Transverse colon (tissue), 4 donors: ENCODE measurements around the gene NT5C2. TPM values are rescaled to one million over a fixed set of nuclear protein-coding genes. Genes with fewer than 3 reads are reported as not detected.

Source experiments
- DNase-seq: peaks from one replicate; pipeline ENCODE4 v3.0.0-alpha.2; 2019
- H3K27ac ChIP-seq, 4 donors: fragments of 200-600 bp; sonication (generic); 2 replicates each; pipeline ENCODE4 v1.5.1; 2016 to 2018; ENCODE audit warnings: inconsistent platforms in 4 of 4
- H3K27me3 ChIP-seq: fragments of 200-600 bp; sonication (generic); 2 replicates; pipeline ENCODE4 v1.5.1; 2017; ENCODE audit warnings: inconsistent platforms
- H3K36me3 ChIP-seq, 4 donors: fragments of 200-600 bp; sonication (generic); 2 replicates each; pipeline ENCODE4 v1.5.1; 2017 to 2019; ENCODE audit warnings: inconsistent platforms in 4 of 4
- H3K4me1 ChIP-seq, 4 donors: fragments of 200-600 bp; sonication (generic); 2 replicates each; pipeline ENCODE4 v1.5.1; 2017 to 2020; ENCODE audit warnings: inconsistent platforms in 4 of 4
- H3K4me3 ChIP-seq, 4 donors: fragments of 200-600 bp; sonication (generic); 1 replicate in 1 of 4; 2 replicates in 3 of 4; pipeline versions ENCODE4 v1.5.1 to v1.6.1; 2017 to 2019; ENCODE audit warnings: inconsistent platforms in 4 of 4
- H3K9me3 ChIP-seq, 2 donors: fragments of 200-600 bp; sonication (generic); 2 replicates each; pipeline ENCODE4 v1.5.1; 2017 to 2019; ENCODE audit warnings: inconsistent platforms in 2 of 2
- EP300 ChIP-seq: sonication (generic); formaldehyde crosslinking; IDR thresholded peaks from one replicate; pipeline ENCODE4 v1.6.1; 2017; ENCODE audit warnings: antibody characterized with exemption, low read depth
- POLR2A ChIP-seq: fragments of 450-650 bp; IDR thresholded peaks from one replicate; pipeline ENCODE4 v1.6.1; 2016; ENCODE audit warnings: antibody characterized with exemption, mild to moderate bottlenecking, moderate library complexity
- POLR2AphosphoS5 ChIP-seq, 3 donors: sonication (generic); formaldehyde crosslinking; IDR thresholded peaks; one replicate each; pipeline ENCODE4 v1.6.1; 2016; ENCODE audit warnings: antibody characterized with exemption in 3 of 3
- WGBS, 2 donors: methylation state at CpG; one replicate each; pipeline ENCODE4 v1.1.5; 2018; ENCODE audit warnings: low coverage in 1 of 2; 5-methylcytosine and 5-hydroxymethylcytosine counted together
- in situ Hi-C, 4 donors: fragments of 200-750 bp; cut with MboI; loops; one replicate each; pipeline versions ENCODE4 v1.15.0 to v1.15.1; 2017; ENCODE audit warnings: low sequenced_read_pairs in 3 of 4, low pct_ligation_motif_present in 1 of 4, low pct_unique_long_range_greater_than_20kb in 1 of 4
- intact Hi-C: fragments of 100-400 bp; cut with DNase I; formaldehyde crosslinking; loops from one replicate; pipeline ENCODE4 v1.15.1; 2023; ENCODE audit warnings: low total_unique reads
- total RNA-seq, 4 donors: library from RNA; depleted of rRNA; stranded (reverse); fragments of >200 nt; gene quantifications; one replicate each; pipeline ENCODE4 v1.1.0, GENCODE V29; 2016
- TF ChIP-seq, protein P1 (sequence below), 5 experiments: fragments of 200-600 bp in 3 of 5; fragments of 450-650 bp in 2 of 5; sonication (generic) in 3 of 5; IDR thresholded peaks; 1 replicate in 2 of 5; 2 replicates in 3 of 5; pipeline ENCODE4 v1.5.1; 2016 to 2017; ENCODE audit warnings: antibody characterized with exemption in 5 of 5, inconsistent platforms in 3 of 5, mild to moderate bottlenecking in 2 of 5, moderate library complexity in 1 of 5

Gene NT5C2
- total RNA-seq, 4 donors from 2014 or later: 77.1 to 135 (median 105) TPM

DNA sequence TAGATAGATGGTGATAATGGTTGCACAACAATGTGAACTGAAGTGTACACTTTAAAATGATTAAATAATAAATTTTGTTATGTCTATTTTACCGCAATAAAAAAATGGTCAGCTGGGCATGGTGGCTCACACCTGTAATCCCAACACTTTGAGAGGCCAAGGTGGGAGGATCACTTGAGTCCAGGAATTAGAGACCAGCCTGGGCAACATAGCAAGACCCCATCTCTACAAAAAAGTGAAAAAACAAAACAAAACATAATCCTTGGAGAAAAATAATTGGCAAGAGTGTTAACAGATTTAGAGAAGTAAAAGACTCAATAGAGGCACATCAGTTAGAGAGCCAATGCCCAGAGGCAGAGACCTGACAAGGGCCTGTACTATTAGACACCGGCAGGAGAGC lies 42.7 kb upstream of the NT5C2 start:
- 90 to 96% methylated on average over 2 of the region's 2 CpGs for WGBS, 2 donors
- Histone ChIP-seq H3K4me1 (peaks cover 4 to 26% (median 20%) of the 10 kb centered on the region in 4 donors), H3K9me3 (no peaks in the 10 kb centered on the region), H3K4me3 (no peak overlapping the region), H3K36me3 (no peaks in the 10 kb centered on the region), H3K27ac (no peak overlapping the region), H3K27me3 (no peaks in the 10 kb centered on the region)
- intact Hi-C loops: no loop called here
- in situ Hi-C loops: loop anchor here in 3 of 4 donors (25.0 kb wide), 3 partner anchors 123 to 323 kb away; partner anchors contain the start of gene CNNM2 (in 1 of the 3)
- TF ChIP-seq POLR2AphosphoS5 (IDR thresholded peaks at IDR 0.05) (no peak), EP300 (no peak), POLR2A (no peak)
- TF ChIP-seq, protein P1, sequence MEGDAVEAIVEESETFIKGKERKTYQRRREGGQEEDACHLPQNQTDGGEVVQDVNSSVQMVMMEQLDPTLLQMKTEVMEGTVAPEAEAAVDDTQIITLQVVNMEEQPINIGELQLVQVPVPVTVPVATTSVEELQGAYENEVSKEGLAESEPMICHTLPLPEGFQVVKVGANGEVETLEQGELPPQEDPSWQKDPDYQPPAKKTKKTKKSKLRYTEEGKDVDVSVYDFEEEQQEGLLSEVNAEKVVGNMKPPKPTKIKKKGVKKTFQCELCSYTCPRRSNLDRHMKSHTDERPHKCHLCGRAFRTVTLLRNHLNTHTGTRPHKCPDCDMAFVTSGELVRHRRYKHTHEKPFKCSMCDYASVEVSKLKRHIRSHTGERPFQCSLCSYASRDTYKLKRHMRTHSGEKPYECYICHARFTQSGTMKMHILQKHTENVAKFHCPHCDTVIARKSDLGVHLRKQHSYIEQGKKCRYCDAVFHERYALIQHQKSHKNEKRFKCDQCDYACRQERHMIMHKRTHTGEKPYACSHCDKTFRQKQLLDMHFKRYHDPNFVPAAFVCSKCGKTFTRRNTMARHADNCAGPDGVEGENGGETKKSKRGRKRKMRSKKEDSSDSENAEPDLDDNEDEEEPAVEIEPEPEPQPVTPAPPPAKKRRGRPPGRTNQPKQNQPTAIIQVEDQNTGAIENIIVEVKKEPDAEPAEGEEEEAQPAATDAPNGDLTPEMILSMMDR (IDR thresholded peaks at IDR 0.05): no peak
- DNase-seq: no peak

DNA sequence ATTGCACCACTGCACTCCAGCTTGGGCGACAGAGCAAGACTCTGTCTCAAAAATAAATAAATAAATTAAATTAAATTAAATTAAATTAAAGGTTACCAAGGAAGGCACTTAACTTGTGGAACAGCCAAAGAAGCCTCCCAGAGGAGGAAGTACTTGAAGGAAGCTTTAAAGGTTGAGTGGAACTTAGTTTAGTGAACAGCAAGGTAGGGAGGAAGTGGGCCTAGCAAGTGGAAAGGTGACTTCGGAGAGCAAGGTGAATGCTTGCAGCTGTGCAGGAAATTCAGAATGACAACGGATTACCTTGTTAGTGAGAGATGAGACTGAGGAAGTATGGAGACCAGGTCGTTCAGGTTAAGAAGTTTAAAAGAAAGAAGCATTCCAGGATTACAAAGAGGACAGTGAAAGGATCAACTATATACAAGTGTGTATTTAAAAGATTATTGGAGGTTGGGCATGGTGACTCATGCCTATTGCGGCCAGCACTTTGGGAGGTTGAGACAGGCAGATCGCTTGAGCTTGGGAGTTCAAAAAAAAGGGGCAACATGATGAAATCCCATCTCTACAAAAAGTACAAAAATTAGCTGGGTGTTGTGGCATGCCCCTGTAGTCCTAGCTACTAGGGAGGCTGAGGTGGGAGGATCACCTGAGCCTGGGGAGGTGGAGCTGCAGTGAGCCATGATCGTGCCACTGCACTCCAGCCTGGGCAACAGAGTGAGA lies 39.9 kb upstream of the NT5C2 start:
- WGBS, 2 donors: 69 to 74% methylated on average over 7 of the region's 7 CpGs
- no peaks in the 10 kb centered on the region for H3K27me3 ChIP-seq
- peaks cover 0 to 12% (median 6%) of the 10 kb centered on the region in 4 donors for H3K4me1 ChIP-seq
- H3K4me3 ChIP-seq: no peak overlapping the region
- H3K27ac ChIP-seq: no peak overlapping the region
- no peak for TF ChIP-seq EP300
- no peak for TF ChIP-seq POLR2AphosphoS5 (IDR thresholded peaks at IDR 0.05)
- TF ChIP-seq, protein P1 (IDR thresholded peaks at IDR 0.05): no peak
- no peak for TF ChIP-seq POLR2A
- no peaks in the 10 kb centered on the region for H3K9me3 ChIP-seq
- intact Hi-C loops (no loop called here), in situ Hi-C loops (loop anchor here in 3 of 4 donors (25.0 kb wide), 3 partner anchors 121 to 321 kb away; partner anchors contain the start of gene CNNM2 (in 1 of the 3))
- no peak for DNase-seq
- H3K36me3 ChIP-seq: no peaks in the 10 kb centered on the region

GRCh38 chr10:103232131-103232673 lies 39.1 kb upstream of the NT5C2 start:
- in situ Hi-C loops: loop anchor here in 3 of 4 donors (25.0 kb wide), 3 partner anchors 120 to 320 kb away; partner anchors contain the start of gene CNNM2 (in 1 of the 3)
- no peaks in the 10 kb centered on the region for H3K9me3 ChIP-seq
- TF ChIP-seq POLR2A (no peak), POLR2AphosphoS5 (IDR thresholded peaks at IDR 0.05) (no peak)
- TF ChIP-seq, protein P1 (IDR thresholded peaks at IDR 0.05): no peak
- 45 to 53% methylated on average over 3 of the region's 3 CpGs for WGBS, 2 donors
- intact Hi-C loops: no loop called here
- no peak overlapping the region for H3K4me3 ChIP-seq
- peak overlapping the region in 2 of 4 donors; percentile 28 to 38 for H3K27ac ChIP-seq
- H3K27me3 ChIP-seq: no peaks in the 10 kb centered on the region
- peaks cover under 1 to 18% (median 9%) of the 10 kb centered on the region in 4 donors for H3K4me1 ChIP-seq
- no peak for DNase-seq
- no peaks in the 10 kb centered on the region for H3K36me3 ChIP-seq

DNA sequence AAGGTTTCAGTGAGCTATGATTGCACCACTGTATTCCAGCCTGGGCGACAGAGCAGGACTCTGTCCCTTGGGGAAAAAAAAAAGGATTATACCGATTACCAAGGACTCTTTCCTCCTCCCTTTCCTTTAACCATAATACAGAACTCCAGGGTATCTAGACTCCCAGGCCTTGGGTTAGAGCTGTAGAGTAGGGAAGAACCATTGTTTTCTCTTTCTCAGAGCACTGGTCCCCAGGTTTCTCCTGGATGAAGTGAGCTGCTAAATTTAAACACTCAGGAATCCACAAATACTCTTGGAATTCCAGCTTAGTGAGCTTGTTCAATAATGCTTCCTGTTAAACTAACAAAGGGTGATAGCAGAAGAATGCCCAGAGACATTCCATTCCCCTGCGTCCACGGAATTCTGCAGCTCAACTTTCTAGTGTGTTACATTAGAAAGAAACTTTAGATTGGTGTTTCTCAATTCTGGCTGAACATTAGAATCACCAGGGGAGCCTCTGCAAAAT lies 38.0 kb upstream of the NT5C2 start:
- WGBS, 2 donors: 66 to 67% methylated on average over 4 of the region's 4 CpGs
- Histone ChIP-seq H3K4me3 (no peak overlapping the region), H3K36me3 (no peaks in the 10 kb centered on the region), H3K27ac (peak overlapping the region; percentile 13 to 43 (median 38)), H3K9me3 (no peaks in the 10 kb centered on the region), H3K27me3 (no peaks in the 10 kb centered on the region), H3K4me1 (peaks cover 4 to 29% (median 9%) of the 10 kb centered on the region in 4 donors)
- intact Hi-C loops (no loop called here), in situ Hi-C loops (loop anchor here in 3 of 4 donors (25.0 kb wide), 3 partner anchors 119 to 319 kb away; partner anchors contain the start of gene CNNM2 (in 1 of the 3))
- no peak for TF ChIP-seq POLR2AphosphoS5 (IDR thresholded peaks at IDR 0.05)
- no peak for TF ChIP-seq POLR2A
- TF ChIP-seq, protein P1 (IDR thresholded peaks at IDR 0.05): no peak
- no peak for TF ChIP-seq EP300
- DNase-seq: no peak
